Naive thymus-derived CD8-positive, alpha-beta T cell (primary cell): ENCODE results near the gene PXN. TPM values are rescaled to one million over a fixed set of nuclear protein-coding genes. Genes with fewer than 3 reads are reported as not detected.
"Not testable (repeated sequence)": the region's sequence is repeated elsewhere in the genome, so short reads cannot be mapped to it uniquely, and the experiment has no call there.

ENCODE experiments used
- ATAC-seq, 2 donors: fragments of 150-1000 bp; cut with Tn5 transposase in 1 of 2; sonication (Bioruptor Pico), chemical (Tn5 transposase) in 1 of 2; 1 replicate in 1 of 2; 2 replicates in 1 of 2; pipeline ENCODE4 v1.10.0; 2021; ENCODE audit warnings: mild to moderate bottlenecking in 2 of 2, moderate library complexity in 2 of 2
- POLR2A ChIA-PET: fragments of 350-600 bp; sonication (Branson Sonifier 250); formaldehyde crosslinking; loops from one replicate; lab custom pipeline; 2021; ENCODE audit warnings: antibody characterized with exemption; lab: Charles Lee
- DNase-seq, 10 donors: peaks; one replicate each; pipeline versions ENCODE4 v3.0.0 to v3.0.0-alpha.2; 2020 to 2022
- H3K27ac Mint-ChIP-seq, 10 donors: one replicate each; pipeline ENCODE4 v1.8.0; 2020 to 2022; ENCODE audit warnings: mild to moderate bottlenecking in 10 of 10, mixed read lengths in 10 of 10, moderate library complexity in 4 of 10, inconsistent platforms in 1 of 10
- H3K27me3 Mint-ChIP-seq, 5 donors: one replicate each; pipeline ENCODE4 v1.8.0; 2021 to 2022; ENCODE audit warnings: mixed read lengths in 5 of 5
- H3K36me3 Mint-ChIP-seq, 3 donors: one replicate each; pipeline ENCODE4 v1.8.0; 2020 to 2022; ENCODE audit warnings: mixed read lengths in 3 of 3, mild to moderate bottlenecking in 2 of 3, inconsistent platforms in 1 of 3
- H3K4me1 Mint-ChIP-seq, 4 donors: one replicate each; pipeline ENCODE4 v1.8.0; 2021 to 2022; ENCODE audit warnings: mixed read lengths in 4 of 4
- H3K4me3 Mint-ChIP-seq, 10 donors: one replicate each; pipeline ENCODE4 v1.8.0; 2020 to 2022; ENCODE audit warnings: mild to moderate bottlenecking in 10 of 10, mixed read lengths in 10 of 10, moderate library complexity in 6 of 10, inconsistent platforms in 1 of 10
- H3K9me3 Mint-ChIP-seq, 9 donors: one replicate each; pipeline ENCODE4 v1.8.0; 2020 to 2022; ENCODE audit warnings: mixed read lengths in 9 of 9, mild to moderate bottlenecking in 3 of 9, inconsistent platforms in 1 of 9, moderate library complexity in 1 of 9
- polyA plus RNA-seq, 3 donors: library from polyadenylated mRNA; unstranded; fragments of 300-500 nt; fragmentation: Illumina TruSeq; gene quantifications; one replicate each; pipeline ENCODE4 v1.2.3, GENCODE V29; 2021
- total RNA-seq, 8 experiments: library from RNA in 2 of 8; stranded (reverse) in 2 of 8; gene quantifications; one replicate each; pipeline ENCODE4 v1.2.3 and lab custom pipeline; 2021 to 2026

PXN gene
- total and polyA plus RNA-seq, 5 experiments from 2014 or later = 64.3 to 96.6 (median 93.9) TPM

DNA sequence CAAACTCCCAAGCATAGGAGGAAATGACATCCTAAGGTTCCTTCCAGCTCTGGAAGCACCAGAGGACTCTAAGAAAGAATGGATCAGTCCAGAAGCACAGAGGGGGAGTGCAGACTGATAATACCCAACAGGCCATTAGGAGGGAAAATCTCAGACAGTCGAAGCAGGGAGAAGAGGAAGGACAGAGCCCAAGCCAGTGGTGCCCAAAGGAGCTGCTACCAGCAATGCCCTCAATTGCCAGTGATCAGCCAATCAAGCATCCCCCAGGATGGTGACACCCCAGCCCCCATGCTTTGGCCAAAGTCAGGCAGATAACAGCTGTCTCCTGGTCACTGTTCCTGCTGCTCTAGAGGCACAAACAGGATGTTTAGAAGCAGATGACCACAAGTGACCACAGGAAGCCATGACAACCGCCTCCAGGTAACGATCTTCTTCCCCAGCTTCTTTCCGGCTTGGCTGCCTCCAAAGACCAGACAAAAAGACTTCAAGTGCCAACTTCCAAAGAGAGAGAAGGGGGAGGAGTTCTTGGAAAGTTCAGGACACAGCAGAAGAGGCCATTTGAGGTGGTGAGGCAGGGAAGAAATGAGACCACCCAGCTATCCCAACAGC, 16.2 kb downstream of the PXN start:
- Mint-ChIP-seq H3K27ac (peak overlapping the region; percentile 5 to 98 (median 85)), H3K27me3 (peaks cover 0 to 3% (median 0%) of the 10 kb centered on the region in 5 donors), H3K4me1 (peaks cover 43 to 83% (median 81%) of the 10 kb centered on the region in 4 donors), H3K4me3 (peak overlapping the region; percentile 59 to 86 (median 78)), H3K9me3 (no peaks in the 10 kb centered on the region), H3K36me3 (peaks cover 0 to 13% (median 2%) of the 10 kb centered on the region in 3 donors)
- POLR2A ChIA-PET = interaction anchor here (0.9 to 14.8 kb wide), 9 partner anchors 9 to 133 kb away, joined by 3 to 207 read pairs (median 10); partner anchors contain the start of genes PXN, RAB35, RNU4-1 and RNU4-2
- DNase-seq = no peak
- ATAC-seq = no peak

DNA sequence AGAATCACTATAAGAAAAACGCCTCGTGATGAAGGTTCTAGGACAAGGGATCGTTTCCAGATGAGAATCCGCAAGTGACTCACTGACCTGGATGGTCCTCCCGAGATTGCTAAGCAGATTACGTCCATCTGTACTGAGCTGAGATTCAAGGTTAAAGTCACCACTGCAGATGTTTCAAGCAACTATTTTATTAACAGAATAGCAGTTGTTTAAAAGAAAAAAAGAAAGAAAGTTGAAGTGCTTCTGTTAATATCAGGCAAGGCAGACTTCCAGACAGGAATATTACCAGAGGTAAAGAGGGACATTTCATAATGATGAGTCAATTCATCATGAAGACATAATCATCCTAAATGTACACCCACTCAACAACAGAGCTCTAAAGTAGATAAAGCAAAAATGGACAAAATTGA, 17.9 kb downstream of the PXN start:
- no peaks in the 10 kb centered on the region for H3K9me3 Mint-ChIP-seq
- no peak for ATAC-seq
- peaks cover 0 to 21% (median 0%) of the 10 kb centered on the region in 3 donors for H3K36me3 Mint-ChIP-seq
- peak overlapping the region; percentile 2 to 93 (median 58) for H3K27ac Mint-ChIP-seq
- DNase-seq = no peak
- H3K27me3 Mint-ChIP-seq = peaks cover 0 to 3% (median 0%) of the 10 kb centered on the region in 5 donors
- H3K4me1 Mint-ChIP-seq = peaks cover 38 to 83% (median 81%) of the 10 kb centered on the region in 4 donors
- peak overlapping the region in 9 of 10 donors; percentile 22 to 88 (median 51) for H3K4me3 Mint-ChIP-seq
- POLR2A ChIA-PET = interaction anchor here (0.5 to 14.8 kb wide), 8 partner anchors 10 to 1270 kb away, joined by 3 to 207 read pairs (median 6); partner anchors contain the start of genes PXN, RNU4-2 and RPLP0

DNA sequence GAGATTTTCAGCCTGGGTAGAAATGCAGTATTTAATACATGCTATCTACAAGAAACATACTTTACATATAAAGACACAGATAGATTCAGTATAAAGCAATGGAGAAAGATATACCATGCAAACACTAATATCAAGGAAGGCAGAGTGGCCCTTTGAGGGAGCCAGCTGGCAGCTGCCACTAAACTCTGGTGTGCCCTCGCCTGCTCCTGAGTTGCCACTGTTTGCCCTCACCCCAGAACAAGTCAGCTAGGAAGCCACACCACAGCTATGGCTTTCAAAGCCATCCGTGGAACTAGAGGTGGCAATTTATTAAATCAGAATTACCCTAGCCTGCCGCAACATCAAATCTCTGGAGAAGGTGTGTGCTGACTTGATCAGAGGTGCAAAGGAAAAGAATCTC, 18.3 kb downstream of the PXN start:
- H3K27ac Mint-ChIP-seq = peak overlapping the region; percentile 2 to 93 (median 58)
- H3K4me1 Mint-ChIP-seq = peaks cover 37 to 82% (median 79%) of the 10 kb centered on the region in 4 donors
- peak overlapping the region in 7 of 10 donors; percentile 5 to 88 (median 56) for H3K4me3 Mint-ChIP-seq
- ATAC-seq (no peak), DNase-seq (no peak)
- H3K9me3 Mint-ChIP-seq = no peaks in the 10 kb centered on the region
- POLR2A ChIA-PET = interaction anchor here (0.6 to 14.8 kb wide), 4 partner anchors 10 to 1270 kb away, joined by 5 to 207 read pairs (median 78); partner anchors contain the start of gene PXN
- H3K36me3 Mint-ChIP-seq = peaks cover 0 to 21% (median 0%) of the 10 kb centered on the region in 3 donors
- peaks cover 0 to 3% (median 0%) of the 10 kb centered on the region in 5 donors for H3K27me3 Mint-ChIP-seq

DNA sequence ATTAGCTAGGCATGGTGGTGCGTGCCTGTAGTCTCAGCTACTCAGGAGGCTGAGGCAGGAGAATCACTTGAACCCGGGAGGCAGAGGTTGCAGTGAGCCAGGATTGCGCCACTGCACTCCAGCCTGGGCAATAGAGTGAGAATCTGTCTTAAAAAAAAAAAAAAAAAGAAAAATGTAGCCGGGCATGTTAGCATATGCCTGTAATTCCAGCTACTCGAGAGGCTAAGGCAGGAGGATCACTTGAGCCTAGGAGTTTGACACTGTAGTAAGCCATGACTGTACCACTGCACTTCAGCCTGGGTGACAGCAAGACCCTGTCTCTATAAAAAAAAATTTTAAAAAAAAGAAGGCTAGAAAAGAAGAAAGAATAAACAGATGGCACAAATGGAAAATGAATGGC, 18.8 kb downstream of the PXN start:
- Mint-ChIP-seq H3K36me3 (peaks cover 0 to 23% (median 0%) of the 10 kb centered on the region in 3 donors), H3K27ac (peak overlapping the region in 2 of 10 donors; percentile 2 to 85), H3K4me1 (peaks cover 36 to 82% (median 78%) of the 10 kb centered on the region in 4 donors)
- not testable (repeated sequence) for H3K4me3 Mint-ChIP-seq, DNase-seq, H3K9me3 Mint-ChIP-seq, ATAC-seq, H3K27me3 Mint-ChIP-seq
- POLR2A ChIA-PET = interaction anchor here (2.0 to 14.8 kb wide), 3 partner anchors 9 to 18 kb away, joined by 7 to 207 read pairs (median 149); partner anchors contain the start of gene PXN

DNA sequence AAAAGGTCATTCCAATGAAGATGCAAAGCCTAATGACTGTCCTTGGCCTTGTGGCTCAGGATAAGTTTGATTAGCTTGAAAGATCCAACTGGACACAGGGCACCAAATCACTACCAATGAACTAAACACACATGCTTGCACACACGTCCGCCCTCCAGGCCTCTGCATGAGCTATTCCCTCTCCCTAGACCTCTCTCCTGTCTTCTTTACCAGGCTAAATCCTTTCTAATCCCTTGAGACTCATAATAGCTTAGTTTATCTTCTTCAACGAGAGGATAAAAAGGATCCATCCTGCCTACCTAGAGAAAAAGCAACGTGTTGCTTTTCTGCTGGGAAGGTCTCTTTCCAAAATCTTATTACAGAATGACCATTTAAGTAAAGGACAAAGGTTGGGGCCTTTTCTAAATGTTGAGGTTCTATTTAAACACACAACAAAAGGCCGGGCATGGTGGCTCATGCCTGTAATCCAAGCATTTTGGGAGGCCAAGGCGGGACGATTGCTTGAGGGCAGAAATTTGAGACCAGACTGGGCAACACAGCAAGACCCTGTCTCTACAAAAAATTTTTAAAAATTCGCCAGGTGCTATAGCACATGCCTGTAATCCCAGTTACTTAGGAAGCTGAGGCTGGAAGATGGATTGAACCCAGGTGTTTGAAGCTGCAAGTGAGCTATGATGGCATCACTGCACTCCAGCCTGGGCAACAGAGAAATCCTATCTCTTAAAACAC, 22.4 kb downstream of the PXN start:
- Mint-ChIP-seq H3K9me3 (no peaks in the 10 kb centered on the region), H3K36me3 (peaks cover 0 to 23% (median 0%) of the 10 kb centered on the region in 3 donors), H3K27ac (peak overlapping the region in 6 of 10 donors; percentile 2 to 65 (median 50)), H3K27me3 (no peaks in the 10 kb centered on the region), H3K4me3 (peak overlapping the region in 2 of 10 donors; percentile 29 to 63), H3K4me1 (peaks cover 27 to 80% (median 76%) of the 10 kb centered on the region in 4 donors)
- DNase-seq = no peak
- no peak for ATAC-seq
- POLR2A ChIA-PET = interaction anchor here (0.8 to 14.8 kb wide), 7 partner anchors 10 to 49 kb away, joined by 4 to 207 read pairs (median 6); partner anchors contain the start of genes PXN, RNU4-1 and RNU4-2

DNA sequence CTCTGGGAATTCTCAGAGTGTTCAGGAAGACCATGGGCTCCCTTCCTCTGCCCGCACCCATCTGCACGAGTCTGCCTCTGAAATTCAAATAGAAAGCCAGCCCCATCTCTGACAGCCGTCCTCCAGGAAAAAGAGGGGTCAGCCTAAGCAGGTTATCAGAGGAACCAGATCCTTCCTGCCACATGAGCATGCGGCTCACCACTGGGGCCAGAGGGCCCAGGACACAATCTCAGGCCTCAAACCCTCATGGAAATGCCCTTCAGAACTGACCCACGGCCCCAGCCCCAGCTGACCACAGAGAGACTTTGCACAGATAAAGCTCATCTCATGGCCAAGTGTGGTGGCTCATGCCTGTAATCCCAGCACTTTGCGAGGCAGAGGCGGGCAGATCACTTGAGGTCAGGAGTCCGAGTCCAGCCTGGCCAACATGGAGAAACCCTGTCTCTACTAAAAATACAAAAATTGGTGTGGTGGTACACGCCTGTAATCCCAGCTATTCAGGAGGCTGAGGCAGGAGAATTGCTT, 23.2 kb downstream of the PXN start:
- no peak for DNase-seq
- Mint-ChIP-seq H3K27ac (peak overlapping the region in 4 of 10 donors; percentile 13 to 74 (median 53)), H3K4me1 (peaks cover 25 to 80% (median 76%) of the 10 kb centered on the region in 4 donors), H3K36me3 (peaks cover 0 to 23% (median 0%) of the 10 kb centered on the region in 3 donors), H3K27me3 (no peaks in the 10 kb centered on the region), H3K4me3 (peak overlapping the region in 1 of 10 donors; percentile 24), H3K9me3 (no peaks in the 10 kb centered on the region)
- POLR2A ChIA-PET = interaction anchor here (0.9 to 14.8 kb wide), 5 partner anchors 10 to 50 kb away, joined by 5 to 207 read pairs (median 6); partner anchors contain the start of genes PXN, RNU4-1 and RNU4-2
- ATAC-seq = no peak

DNA sequence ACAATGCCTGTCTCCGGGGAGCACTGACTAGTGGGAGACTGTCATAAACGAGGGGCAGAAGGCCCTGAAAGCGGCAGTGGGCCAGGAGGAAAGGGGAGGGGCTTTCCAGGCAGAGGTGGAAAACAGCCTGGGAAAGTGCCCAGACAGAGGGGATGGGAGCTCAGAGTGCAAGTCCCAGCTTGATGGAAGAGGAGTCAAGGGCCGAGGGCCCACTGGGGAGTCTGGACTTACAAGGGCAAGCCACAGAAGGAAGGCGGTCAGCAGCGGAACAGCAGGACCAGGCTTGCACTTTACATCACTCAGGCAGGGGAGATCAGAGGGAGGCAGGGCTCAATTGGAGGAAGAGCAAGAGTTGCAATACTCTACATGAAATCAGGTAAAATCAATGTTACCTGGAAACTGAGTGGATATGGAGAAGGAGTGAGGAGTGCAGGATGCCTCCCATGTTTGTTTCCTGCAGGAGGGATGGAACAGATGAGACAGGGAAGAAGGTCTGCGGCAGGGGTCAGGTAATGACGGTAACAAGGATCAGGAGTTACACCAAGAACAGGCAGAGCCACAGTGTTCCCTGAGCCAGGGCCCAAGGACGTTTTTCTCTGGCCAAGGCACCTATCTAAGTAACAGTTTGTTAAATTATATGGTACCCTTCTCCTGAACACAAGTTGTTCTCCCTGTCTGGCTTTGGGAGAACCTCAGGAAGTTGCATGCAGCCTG, 23.8 kb downstream of the PXN start:
- Mint-ChIP-seq H3K9me3 (no peaks in the 10 kb centered on the region), H3K4me1 (peaks cover 22 to 82% (median 75%) of the 10 kb centered on the region in 4 donors), H3K27me3 (no peaks in the 10 kb centered on the region), H3K4me3 (peak overlapping the region in 7 of 10 donors; percentile 19 to 63 (median 45)), H3K36me3 (peaks cover 0 to 23% (median 0%) of the 10 kb centered on the region in 3 donors), H3K27ac (peak overlapping the region in 9 of 10 donors; percentile 31 to 90 (median 72))
- DNase-seq (no peak), ATAC-seq (no peak)
- POLR2A ChIA-PET = interaction anchor here (0.6 to 2.1 kb wide), 3 partner anchors 11 to 50 kb away, joined by 6 read pairs; partner anchors contain the start of genes RNU4-1 and RNU4-2

DNA sequence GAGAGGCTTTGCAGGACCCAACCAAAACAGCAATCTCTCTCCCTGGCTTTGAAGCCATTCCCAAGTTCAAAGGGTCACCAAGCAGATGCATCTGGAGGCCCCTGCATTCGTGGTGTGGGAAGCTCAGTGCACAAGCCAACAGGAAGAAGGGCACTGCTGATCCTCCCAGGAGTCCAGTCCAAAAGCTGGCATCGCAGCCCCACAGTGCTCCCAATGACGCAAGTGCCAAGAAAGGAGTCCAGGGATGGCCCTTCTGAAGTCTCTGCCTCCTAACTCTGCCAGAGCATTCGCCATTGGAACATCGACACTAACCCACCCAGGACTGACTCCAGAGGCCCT, 25.1 kb downstream of the PXN start:
- H3K36me3 Mint-ChIP-seq = peaks cover 0 to 21% (median 0%) of the 10 kb centered on the region in 3 donors

DNA sequence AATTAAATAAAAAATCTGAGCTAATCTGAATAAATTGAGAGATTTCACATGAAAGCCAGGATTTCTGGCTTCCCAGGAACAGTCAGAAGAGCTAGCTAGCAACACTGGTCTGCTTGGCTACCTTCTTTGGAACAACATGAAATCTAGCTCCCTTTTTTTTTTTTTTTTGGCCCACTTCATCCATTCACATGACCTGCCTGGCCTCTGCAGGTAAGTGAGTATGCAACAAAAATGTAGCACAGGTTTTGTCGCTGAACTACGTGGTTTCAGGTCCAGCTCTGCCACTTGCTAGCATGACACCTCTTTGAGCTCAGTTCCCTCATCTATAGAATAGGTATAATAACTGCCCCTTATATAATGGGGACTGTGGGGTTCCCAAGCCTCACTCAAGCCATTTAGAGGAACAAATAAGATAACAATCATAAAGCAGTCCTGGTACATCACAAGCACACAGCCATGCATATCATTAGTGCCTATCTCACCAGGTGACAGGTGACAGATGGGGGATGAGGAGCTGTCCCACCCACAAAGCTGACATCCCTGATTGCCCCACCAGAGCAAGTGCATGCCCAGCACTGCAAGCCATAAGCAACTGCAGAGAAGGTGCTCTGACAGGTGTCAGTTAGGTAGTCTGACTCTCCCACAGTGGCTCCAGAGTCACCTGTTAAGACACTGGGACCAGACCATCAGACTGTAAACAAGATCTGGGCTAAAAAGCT, 25.6 kb downstream of the PXN start:
- peak overlapping the region in 6 of 10 donors; percentile 9 to 69 (median 42) for H3K27ac Mint-ChIP-seq
- peaks cover 31 to 91% (median 82%) of the 10 kb centered on the region in 4 donors for H3K4me1 Mint-ChIP-seq
- no peak for DNase-seq
- POLR2A ChIA-PET = interaction anchor here (0.7 to 6.8 kb wide), 7 partner anchors 11 to 51 kb away, joined by 3 to 42 read pairs (median 7); partner anchors contain the start of genes PXN and RNU4-2
- H3K27me3 Mint-ChIP-seq = no peaks in the 10 kb centered on the region
- peak in 1 of 2 donors; percentile 34 for ATAC-seq
- H3K9me3 Mint-ChIP-seq = no peaks in the 10 kb centered on the region
- H3K4me3 Mint-ChIP-seq = peak overlapping the region in 3 of 10 donors; percentile 21 to 63 (median 23)
- peaks cover 0 to 17% (median 0%) of the 10 kb centered on the region in 3 donors for H3K36me3 Mint-ChIP-seq

More for the DNA sequence above, 25.1 kb downstream of the PXN start:
- H3K4me3 Mint-ChIP-seq = peak overlapping the region in 2 of 10 donors; percentile 14 to 23
- DNase-seq = no peak
- no peaks in the 10 kb centered on the region for H3K27me3 Mint-ChIP-seq
- peak overlapping the region in 5 of 10 donors; percentile 3 to 51 (median 41) for H3K27ac Mint-ChIP-seq
- no peaks in the 10 kb centered on the region for H3K9me3 Mint-ChIP-seq
- ATAC-seq = no peak
- POLR2A ChIA-PET = interaction anchor here (0.6 to 6.8 kb wide), 6 partner anchors 10 to 85 kb away, joined by 3 to 42 read pairs (median 7); partner anchors contain the start of genes PXN and RNU4-2
- peaks cover 30 to 89% (median 82%) of the 10 kb centered on the region in 4 donors for H3K4me1 Mint-ChIP-seq

DNA sequence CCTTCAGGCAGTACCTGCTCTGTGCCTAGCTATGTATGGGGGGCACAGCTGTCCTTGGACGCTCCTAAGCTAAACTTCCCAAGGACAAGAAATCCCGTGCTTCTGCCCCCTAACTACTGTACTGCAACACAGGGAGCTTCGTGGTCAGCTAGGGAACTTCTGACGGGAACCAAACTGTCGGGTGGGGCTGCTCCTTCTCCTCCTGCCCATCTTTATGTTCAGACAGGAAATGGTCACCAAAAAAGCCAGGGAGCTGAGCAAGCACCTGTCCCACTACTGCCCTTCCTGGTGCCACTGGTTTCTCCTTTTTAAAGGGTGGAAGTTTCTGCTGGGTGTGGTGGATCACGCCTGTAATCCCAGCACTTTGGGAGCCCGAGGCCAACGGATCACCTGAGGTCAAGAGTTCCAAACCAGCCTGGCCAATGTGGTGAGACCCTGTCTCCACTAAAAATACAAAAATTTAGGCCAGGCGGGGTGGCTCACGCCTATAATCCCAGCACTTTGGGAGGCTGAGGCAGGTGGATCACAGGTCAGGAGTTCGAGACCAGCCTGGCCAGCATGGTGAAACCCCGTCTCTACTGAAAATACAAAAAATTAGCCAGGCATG, 26.6 kb downstream of the PXN start:
- no peaks in the 10 kb centered on the region for H3K9me3 Mint-ChIP-seq
- H3K4me3 Mint-ChIP-seq = peak overlapping the region in 1 of 10 donors; percentile 20
- peak overlapping the region in 5 of 10 donors; percentile 4 to 65 (median 32) for H3K27ac Mint-ChIP-seq
- ATAC-seq = no peak
- no peak for DNase-seq
- POLR2A ChIA-PET = interaction anchor here (0.7 to 6.8 kb wide), 8 partner anchors 11 to 78 kb away, joined by 3 to 42 read pairs (median 4); partner anchors contain the start of genes PXN and RNU4-2
- no peaks in the 10 kb centered on the region for H3K27me3 Mint-ChIP-seq
- peaks cover 33 to 96% (median 86%) of the 10 kb centered on the region in 4 donors for H3K4me1 Mint-ChIP-seq
- peaks cover 0 to 12% (median 0%) of the 10 kb centered on the region in 3 donors for H3K36me3 Mint-ChIP-seq
